Heart left ventricle (tissue), 16 donors: Measurements from ENCODE around the gene CELF2. TPM values are rescaled to one million over a fixed set of nuclear protein-coding genes. Genes with fewer than 3 reads are reported as not detected.
A peak's percentile ranks its signal among the peaks of the same experiment; 100 is the strongest.

Experiments used
- ATAC-seq, 4 donors: fragments of 200-7000 bp; cut with Tn5 transposase; one replicate each; pipeline ENCODE4 v1.9.1; 2020 to 2022; ENCODE audit warnings: moderate library complexity in 4 of 4, mild to moderate bottlenecking in 3 of 4, moderate number of reproducible peaks in 1 of 4
- DNase-seq, 5 donors: peaks; one replicate each; pipeline ENCODE4 v3.0.0-alpha.2; 2020
- H3K27ac ChIP-seq, 12 donors: fragments of 200-600 bp; sonication (generic) in 4 of 12; one replicate each; pipeline versions ENCODE4 v1.5.0 to v1.8.0; 2016 to 2022; ENCODE audit warnings: mild to moderate bottlenecking in 2 of 12
- H3K27me3 ChIP-seq, 9 donors: fragments of 200-600 bp; sonication (generic) in 2 of 9; one replicate each; pipeline versions ENCODE4 v1.5.1 to v1.8.0; 2016 to 2022; ENCODE audit warnings: mild to moderate bottlenecking in 3 of 9
- H3K36me3 ChIP-seq, 9 donors: fragments of 200-600 bp; sonication (generic) in 2 of 9; one replicate each; pipeline versions ENCODE4 v1.5.0 to v1.8.0; 2018 to 2022; ENCODE audit warnings: mild to moderate bottlenecking in 2 of 9
- H3K4me1 ChIP-seq, 12 donors: fragments of 200-600 bp; sonication (generic) in 4 of 12; one replicate each; pipeline versions ENCODE4 v1.5.0 to v1.8.0; 2016 to 2022; ENCODE audit warnings: mild to moderate bottlenecking in 3 of 12
- H3K4me3 ChIP-seq, 12 donors: fragments of 200-600 bp; sonication (generic) in 4 of 12; one replicate each; pipeline versions ENCODE4 v1.5.0 to v1.8.0; 2017 to 2022; ENCODE audit warnings: mild to moderate bottlenecking in 9 of 12, moderate library complexity in 4 of 12
- H3K9me3 ChIP-seq, 12 donors: fragments of 200-600 bp; sonication (generic) in 4 of 12; one replicate each; pipeline versions ENCODE4 v1.5.0 to v1.8.0; 2016 to 2022; ENCODE audit warnings: mild to moderate bottlenecking in 1 of 12
- POLR2A ChIP-seq, 2 donors: fragments of 450-650 bp; IDR thresholded peaks; one replicate each; pipeline ENCODE4 v1.6.1; 2017; ENCODE audit warnings: antibody characterized with exemption in 2 of 2, mild to moderate bottlenecking in 2 of 2, moderate library complexity in 2 of 2
- WGBS, 4 donors: extraction: QIAGEN DNeasy Blood & Tissue Kit in 2 of 4; methylation state at CpG; one replicate each; pipeline versions ENCODE4 v1.1.5 to v1.1.7; 2013 to 2018; 5-methylcytosine and 5-hydroxymethylcytosine counted together
- intact Hi-C, 10 donors: fragments of 100-400 bp; cut with DNase I; formaldehyde crosslinking; loops; one replicate each; pipeline versions ENCODE4 v1.11.1 to v1.14.2; 2022
- polyA plus RNA-seq, 2 donors: library from polyadenylated mRNA; stranded (reverse); fragments of 200-250 nt; gene quantifications; one replicate each; pipeline ENCODE4 v1.2.3, GENCODE V29; 2013
- total RNA-seq, 9 donors: library from RNA; depleted of rRNA in 2 of 9; stranded (reverse); fragments of >200 nt in 2 of 9; fragmentation: NEBNext Ultra II Directional in 3 of 9; extraction: Animal tissue kit (Norgen Biotek cat#: 25700) in 3 of 9; gene quantifications; one replicate each; pipeline versions ENCODE4 v1.1.0 to v1.2.4, GENCODE V29; 2016 to 2023
- TF ChIP-seq, protein P1 (sequence below), 12 donors: fragments of 200-600 bp; sonication (generic) in 4 of 12; IDR thresholded peaks; one replicate each; pipeline versions ENCODE4 v1.5.0 to v1.8.0; 2018 to 2022; ENCODE audit warnings: antibody characterized with exemption in 12 of 12, mild to moderate bottlenecking in 5 of 12
- donor health status: ischemic (EF 13 %, LVEDD 7.1; RV severe dilation, severe dysfunction).
- donor health status: healthy with polysubstance abuse.
- donor health status: DM: no; HTN: yes; CAD: no.
- donor health status: DM: no; HTN: no; CAD: no.
- donor health status: ischemic (EF 25% LVEDD 6.9; RV normal size, moderate dysfunction).
- donor health status: ischemic (EF 25% LVEDD 5.7; RV mildly dilated, moderate dysfunction).
- donor health status: healthy.
- donor health status: DM: yes; HTN: yes; CAD: no.
- donor health status: ischemic (EF 35%, LVEDD 5.7; RV mildly dilated, moderate dysfunction).
- donor health status: nonischemic (EF 11% LVEDD 7.7; RV severe dilation, severe dysfunction).
- donor health status: DM: yes; HTN: yes; CAD: no.
- donor health status: PGD.
- donor health status: ischemic (EF 29% LVEDD 5.4; RV normal size, mild dysfunction).
- donor health status: nonischemic (EF 23%, LVEDD 6.1; RV moderate dilation, normal function).

The CELF2 gene
- total and polyA plus RNA-seq, 11 donors: 14.2 to 103 (median 67.1) TPM

DNA sequence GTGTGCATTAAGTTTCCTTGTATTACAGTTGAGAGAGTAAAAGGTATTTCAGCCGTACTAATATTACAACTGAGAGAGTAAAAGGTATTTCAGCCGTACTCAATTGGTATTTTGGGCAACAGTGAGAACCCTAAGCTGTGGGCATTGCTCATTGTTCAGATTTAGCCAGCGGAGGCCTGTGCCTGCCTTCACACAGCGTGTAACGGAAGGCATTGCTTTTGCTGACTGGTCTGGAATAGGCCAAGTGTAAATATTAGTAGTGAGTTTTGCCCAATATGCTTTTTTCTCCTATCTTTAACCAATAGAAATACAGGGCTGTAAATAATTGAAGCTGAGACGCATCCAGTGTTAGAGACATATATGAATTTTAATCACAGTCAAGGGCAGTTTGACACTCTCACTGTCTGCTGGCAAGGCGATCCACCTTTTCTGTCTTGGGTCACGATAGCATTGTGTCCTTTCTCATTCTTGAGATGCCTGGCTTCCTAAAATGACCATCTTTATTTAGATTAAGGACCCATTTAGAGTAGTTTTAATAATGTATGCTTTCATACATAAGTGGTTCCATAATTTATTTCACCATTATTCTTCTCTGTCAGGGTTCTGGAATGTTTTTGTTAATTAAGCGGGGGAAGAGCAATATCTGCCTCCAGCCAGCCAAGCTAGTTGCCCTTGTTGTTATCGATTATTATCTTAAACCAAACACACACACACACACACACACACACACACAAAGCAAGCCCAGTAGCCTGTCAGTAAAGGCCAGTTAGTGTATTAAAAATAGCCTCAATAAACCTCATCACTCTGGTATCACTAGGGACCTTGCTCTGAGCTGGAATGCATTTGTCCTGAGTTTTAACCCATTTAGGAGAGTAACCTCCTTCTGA is 130.7 kb downstream of the CELF2 start:
- H3K4me3 ChIP-seq: no peak overlapping the region
- no peaks in the 10 kb centered on the region for H3K36me3 ChIP-seq
- intact Hi-C loops: loop anchor here in 1 of 10 donors (5.0 kb wide), 1 partner anchor 106 kb away; no protein-coding TSS in a partner anchor
- TF ChIP-seq, protein P1, sequence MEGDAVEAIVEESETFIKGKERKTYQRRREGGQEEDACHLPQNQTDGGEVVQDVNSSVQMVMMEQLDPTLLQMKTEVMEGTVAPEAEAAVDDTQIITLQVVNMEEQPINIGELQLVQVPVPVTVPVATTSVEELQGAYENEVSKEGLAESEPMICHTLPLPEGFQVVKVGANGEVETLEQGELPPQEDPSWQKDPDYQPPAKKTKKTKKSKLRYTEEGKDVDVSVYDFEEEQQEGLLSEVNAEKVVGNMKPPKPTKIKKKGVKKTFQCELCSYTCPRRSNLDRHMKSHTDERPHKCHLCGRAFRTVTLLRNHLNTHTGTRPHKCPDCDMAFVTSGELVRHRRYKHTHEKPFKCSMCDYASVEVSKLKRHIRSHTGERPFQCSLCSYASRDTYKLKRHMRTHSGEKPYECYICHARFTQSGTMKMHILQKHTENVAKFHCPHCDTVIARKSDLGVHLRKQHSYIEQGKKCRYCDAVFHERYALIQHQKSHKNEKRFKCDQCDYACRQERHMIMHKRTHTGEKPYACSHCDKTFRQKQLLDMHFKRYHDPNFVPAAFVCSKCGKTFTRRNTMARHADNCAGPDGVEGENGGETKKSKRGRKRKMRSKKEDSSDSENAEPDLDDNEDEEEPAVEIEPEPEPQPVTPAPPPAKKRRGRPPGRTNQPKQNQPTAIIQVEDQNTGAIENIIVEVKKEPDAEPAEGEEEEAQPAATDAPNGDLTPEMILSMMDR (IDR thresholded peaks at IDR 0.05): no peak
- no peak for TF ChIP-seq POLR2A (IDR thresholded peaks at IDR 0.05)
- H3K27ac ChIP-seq: peak overlapping the region; percentile 28 to 84 (median 70)
- ATAC-seq (peak; percentile 71 to 81 (median 78)), DNase-seq (no peak)
- peaks cover 4 to 95% (median 70%) of the 10 kb centered on the region in 12 donors for H3K4me1 ChIP-seq
- 50 to 62% (median 53%) methylated on average over 10 of the region's 10 CpGs for WGBS, 4 donors
- H3K27me3 ChIP-seq: no peaks in the 10 kb centered on the region
- H3K9me3 ChIP-seq: no peaks in the 10 kb centered on the region

DNA sequence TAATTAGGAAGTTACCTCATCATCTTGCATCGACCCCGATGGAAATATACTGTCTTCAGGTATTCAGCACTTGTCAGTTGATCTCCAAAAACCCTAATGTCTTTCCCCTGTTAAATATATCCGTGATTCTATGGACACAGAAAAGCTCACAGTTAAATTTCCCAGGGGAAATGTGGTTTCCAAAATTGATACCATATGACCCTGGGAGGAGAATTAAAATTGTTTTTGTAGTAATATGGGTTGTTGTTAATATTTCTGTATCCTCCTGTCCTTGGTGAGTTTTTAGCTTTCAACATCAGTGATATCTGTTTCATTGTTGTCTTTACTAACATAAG is 132.1 kb downstream of the CELF2 start:
- no peak for ATAC-seq
- intact Hi-C loops: loop anchor here in 1 of 10 donors (5.0 kb wide), 1 partner anchor 107 kb away; no protein-coding TSS in a partner anchor
- no peaks in the 10 kb centered on the region for H3K9me3 ChIP-seq
- H3K4me1 ChIP-seq: peaks cover 4 to 95% (median 69%) of the 10 kb centered on the region in 12 donors
- no peak for DNase-seq
- peak overlapping the region in 10 of 12 donors; percentile 22 to 84 (median 70) for H3K27ac ChIP-seq
- whole genome bisulfite sequencing, 4 donors: 23 to 28% (median 26%) methylated on average over 3 of the region's 3 CpGs
- TF ChIP-seq, protein P1 (IDR thresholded peaks at IDR 0.05): no peak
- no peak for TF ChIP-seq POLR2A (IDR thresholded peaks at IDR 0.05)
- H3K4me3 ChIP-seq: peak overlapping the region in 1 of 12 donors; percentile 16
- H3K36me3 ChIP-seq: no peaks in the 10 kb centered on the region
- H3K27me3 ChIP-seq: no peaks in the 10 kb centered on the region

DNA sequence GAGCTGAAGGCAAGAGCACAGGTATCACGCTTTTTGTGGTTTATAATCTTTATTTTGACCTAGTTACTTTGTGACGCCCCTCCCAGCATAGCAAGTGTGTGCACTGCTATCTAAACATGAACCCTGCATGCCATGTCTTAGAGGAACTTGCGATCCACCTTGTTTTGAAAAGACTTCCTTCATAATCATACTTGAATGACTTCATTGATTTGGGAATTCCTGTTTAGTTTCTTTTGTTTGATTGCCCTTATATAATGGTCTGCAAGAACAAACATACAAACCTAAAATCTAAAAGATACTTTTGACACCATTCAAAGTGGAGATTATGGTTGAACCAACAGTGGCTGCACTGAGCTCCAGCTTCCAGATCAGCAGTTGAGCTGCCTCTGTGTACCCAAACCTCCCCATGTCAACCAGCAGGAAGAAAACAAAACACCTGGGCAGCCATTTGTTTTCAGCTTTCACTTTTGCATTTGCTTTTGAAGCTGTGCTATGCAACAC is 132.6 kb downstream of the CELF2 start:
- H3K27me3 ChIP-seq: no peaks in the 10 kb centered on the region
- DNase-seq (no peak), ATAC-seq (no peak)
- no peaks in the 10 kb centered on the region for H3K36me3 ChIP-seq
- WGBS, 4 donors: 53 to 67% (median 62%) methylated on average over 3 of the region's 3 CpGs
- peak overlapping the region in 10 of 12 donors; percentile 0 to 84 (median 56) for H3K27ac ChIP-seq
- no peaks in the 10 kb centered on the region for H3K9me3 ChIP-seq
- TF ChIP-seq, protein P1 (IDR thresholded peaks at IDR 0.05): no peak
- no peak for TF ChIP-seq POLR2A (IDR thresholded peaks at IDR 0.05)
- intact Hi-C loops: no loop called here
- H3K4me3 ChIP-seq: peak overlapping the region in 1 of 12 donors; percentile 16
- peaks cover 4 to 92% (median 69%) of the 10 kb centered on the region in 12 donors for H3K4me1 ChIP-seq

DNA sequence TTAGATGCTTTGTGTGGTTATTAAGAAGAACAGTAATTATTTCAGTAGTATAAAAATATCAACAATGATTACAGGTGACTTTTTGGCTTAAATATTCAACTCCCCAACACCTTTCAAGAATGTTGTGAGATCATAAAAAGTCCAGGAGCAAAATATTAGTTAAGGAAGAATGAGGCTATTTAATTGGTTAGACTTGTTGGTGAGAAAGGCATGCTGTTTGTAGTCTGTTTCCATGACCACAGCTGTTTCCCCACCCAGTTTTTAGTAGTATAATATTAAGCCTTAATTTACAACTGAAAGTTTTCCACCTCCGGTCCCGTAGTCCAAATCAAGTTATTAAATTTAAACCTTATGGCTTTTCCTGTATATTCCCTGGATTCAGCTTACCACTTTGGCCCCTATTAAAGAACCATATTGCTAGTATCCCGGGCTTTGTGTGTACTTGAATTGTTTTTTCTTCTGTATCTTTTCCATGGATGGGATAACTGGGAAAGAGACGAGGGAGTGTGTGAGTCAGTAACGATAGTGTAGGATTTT is 133.3 kb downstream of the CELF2 start:
- no peak for TF ChIP-seq POLR2A (IDR thresholded peaks at IDR 0.05)
- TF ChIP-seq, protein P1 (IDR thresholded peaks at IDR 0.05): no peak
- intact Hi-C loops: no loop called here
- H3K27ac ChIP-seq: peak overlapping the region in 4 of 12 donors; percentile 23 to 82 (median 66)
- no peaks in the 10 kb centered on the region for H3K27me3 ChIP-seq
- H3K36me3 ChIP-seq: no peaks in the 10 kb centered on the region
- ATAC-seq: no peak
- no peak overlapping the region for H3K4me3 ChIP-seq
- no peak for DNase-seq
- no peaks in the 10 kb centered on the region for H3K9me3 ChIP-seq
- 73 to 80% (median 77%) methylated on average over 5 of the region's 5 CpGs for WGBS, 4 donors
- peaks cover 4 to 88% (median 67%) of the 10 kb centered on the region in 12 donors for H3K4me1 ChIP-seq
